ENCODE results near the gene FNBP1L.

FNBP1L gene

DNA sequence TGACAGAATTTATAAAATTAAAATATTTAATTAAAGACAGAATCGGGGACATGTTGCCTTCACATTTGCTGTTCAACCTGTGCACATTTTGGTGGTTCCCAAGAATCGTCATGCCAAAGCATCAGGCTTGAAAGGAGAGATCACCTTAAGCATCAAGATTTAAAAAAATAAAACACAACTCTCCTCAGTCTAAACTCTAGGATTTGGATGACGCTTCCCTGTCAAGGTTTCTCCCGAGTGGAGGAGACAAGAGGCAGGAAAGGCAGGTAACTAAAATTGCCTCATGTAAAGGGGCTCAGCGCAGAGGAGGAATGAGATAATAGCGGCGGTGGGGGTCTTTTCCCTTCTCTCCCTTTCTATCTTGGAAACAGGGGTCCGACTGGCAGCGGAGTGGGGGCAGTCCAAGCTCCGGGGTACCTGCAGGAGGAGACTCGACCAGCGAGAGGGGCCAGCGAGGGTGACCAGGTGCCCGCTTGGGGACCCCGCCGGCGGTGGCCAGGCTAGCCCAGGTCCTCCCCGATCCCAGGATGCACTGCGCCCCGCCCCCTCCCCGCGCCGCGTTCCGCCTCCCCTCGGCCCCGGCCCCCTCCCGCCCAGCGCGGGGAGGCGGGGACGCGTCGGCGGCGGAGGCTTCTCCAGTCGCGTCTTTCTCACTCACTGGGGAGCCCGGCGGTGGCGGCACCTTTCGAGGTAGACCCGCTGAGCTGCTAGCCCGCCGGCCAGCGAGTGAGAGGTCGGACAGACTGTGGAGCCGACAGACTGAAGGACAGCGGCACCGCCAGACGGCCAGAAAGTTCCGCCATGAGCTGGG lies at the start of gene FNBP1L:
TSS of gene FNBP1L (plus strand) at position 638 of the 811 bp plus-strand sequence. CDS start at position 802, 164 bp downstream.
- H3K36me3 ChIP-seq (ENCODE audit: control insufficient read depth, insufficient read depth, low read length): no peaks in the 10 kb centered on the region
- H3K9ac ChIP-seq (ENCODE audit: low read length): peak within 1 kb of the TSS; percentile 89
- H3K4me3 ChIP-seq (ENCODE audit: low read length): peak within 1 kb of the TSS; percentile 47
- H3K27me3 ChIP-seq (ENCODE audit: control insufficient read depth, insufficient read depth, low read length): no peaks in the 10 kb centered on the region
- no peaks in the 10 kb centered on the region for H3K9me3 ChIP-seq (ENCODE audit: control insufficient read depth, low read length)
- H3K4me1 ChIP-seq (ENCODE audit: control insufficient read depth, insufficient read depth, low read length): no peaks in the 10 kb centered on the region

DNA sequence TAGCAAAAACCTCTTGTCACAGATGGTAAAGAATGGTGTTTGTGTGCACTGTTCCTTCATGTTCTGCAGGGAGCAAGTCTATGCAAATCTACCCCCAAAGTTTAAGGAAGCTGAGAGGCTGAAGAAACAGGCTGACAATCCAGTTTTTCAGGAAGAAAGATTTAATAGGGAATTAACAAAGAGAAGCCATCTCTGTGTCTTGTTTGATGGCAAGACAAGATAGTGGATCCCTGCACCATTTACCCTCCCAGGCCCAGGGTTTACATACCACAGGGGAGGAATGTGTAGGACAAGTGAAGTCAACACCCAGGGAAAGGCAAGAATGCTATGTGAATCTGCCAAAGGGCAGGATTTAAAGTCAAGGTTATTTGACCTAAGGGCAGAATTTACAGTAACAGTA lies 48.1 kb upstream of the FNBP1L start:
- H3K36me3 ChIP-seq (ENCODE audit: control insufficient read depth, insufficient read depth, low read length): no peaks in the 10 kb centered on the region
- no peaks in the 10 kb centered on the region for H3K27me3 ChIP-seq (ENCODE audit: control insufficient read depth, insufficient read depth, low read length)
- H3K4me1 ChIP-seq (ENCODE audit: control insufficient read depth, insufficient read depth, low read length): no peaks in the 10 kb centered on the region
- H3K9ac ChIP-seq (ENCODE audit: low read length): no peak overlapping the region
- H3K9me3 ChIP-seq (ENCODE audit: control insufficient read depth, low read length): no peaks in the 10 kb centered on the region
- H3K4me3 ChIP-seq (ENCODE audit: low read length): no peak overlapping the region

DNA sequence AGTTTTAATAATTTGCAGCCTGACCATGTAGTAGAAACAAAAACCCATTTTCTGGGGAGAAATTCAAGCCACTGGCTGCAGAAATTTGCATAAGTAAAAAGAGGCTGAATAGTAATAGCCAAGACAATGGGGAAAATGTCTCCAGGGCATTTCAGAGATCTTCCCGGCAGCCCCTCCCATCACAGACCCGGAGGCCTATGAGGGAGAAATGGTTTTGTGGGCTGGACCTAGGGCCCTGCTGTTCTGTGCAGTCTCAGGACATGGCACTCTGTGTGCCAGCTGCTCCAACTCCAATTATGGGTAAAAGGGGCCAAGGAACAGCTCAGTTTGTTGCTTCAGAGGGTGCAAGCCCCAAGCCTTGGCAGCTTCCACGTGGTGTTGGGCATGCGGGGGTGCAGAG lies 39.7 kb upstream of the FNBP1L start:
- Histone ChIP-seq H3K4me3 (ENCODE audit: low read length) (no peak overlapping the region), H3K9me3 (ENCODE audit: control insufficient read depth, low read length) (no peaks in the 10 kb centered on the region), H3K9ac (ENCODE audit: low read length) (no peak overlapping the region), H3K4me1 (ENCODE audit: control insufficient read depth, insufficient read depth, low read length) (peaks cover 4% of the 10 kb centered on the region), H3K36me3 (ENCODE audit: control insufficient read depth, insufficient read depth, low read length) (no peaks in the 10 kb centered on the region), H3K27me3 (ENCODE audit: control insufficient read depth, insufficient read depth, low read length) (no peaks in the 10 kb centered on the region)

DNA sequence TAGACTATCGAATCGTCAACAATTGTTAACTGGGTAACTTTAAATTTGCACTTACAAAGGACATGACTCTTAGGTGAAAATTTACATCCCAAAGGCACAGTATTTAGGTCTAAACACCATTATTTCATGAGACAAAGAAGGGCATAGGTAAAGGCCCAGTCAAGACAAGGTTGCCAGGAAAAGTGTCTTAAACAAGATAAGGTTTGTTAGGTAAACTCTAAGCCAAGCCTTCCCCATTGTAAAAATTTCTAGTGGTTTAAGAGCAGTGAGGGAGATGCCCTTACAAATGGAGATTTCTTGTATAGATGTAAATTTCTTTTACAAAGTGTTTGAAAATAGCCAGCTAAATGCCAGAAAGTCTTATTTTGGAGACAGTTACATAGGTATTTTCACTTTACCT lies 36.9 kb upstream of the FNBP1L start:
- no peaks in the 10 kb centered on the region for H3K27me3 ChIP-seq (ENCODE audit: control insufficient read depth, insufficient read depth, low read length)
- no peak overlapping the region for H3K9ac ChIP-seq (ENCODE audit: low read length)
- H3K36me3 ChIP-seq (ENCODE audit: control insufficient read depth, insufficient read depth, low read length): no peaks in the 10 kb centered on the region
- H3K4me1 ChIP-seq (ENCODE audit: control insufficient read depth, insufficient read depth, low read length): peaks cover 4% of the 10 kb centered on the region
- no peaks in the 10 kb centered on the region for H3K9me3 ChIP-seq (ENCODE audit: control insufficient read depth, low read length)
- no peak overlapping the region for H3K4me3 ChIP-seq (ENCODE audit: low read length)

DNA sequence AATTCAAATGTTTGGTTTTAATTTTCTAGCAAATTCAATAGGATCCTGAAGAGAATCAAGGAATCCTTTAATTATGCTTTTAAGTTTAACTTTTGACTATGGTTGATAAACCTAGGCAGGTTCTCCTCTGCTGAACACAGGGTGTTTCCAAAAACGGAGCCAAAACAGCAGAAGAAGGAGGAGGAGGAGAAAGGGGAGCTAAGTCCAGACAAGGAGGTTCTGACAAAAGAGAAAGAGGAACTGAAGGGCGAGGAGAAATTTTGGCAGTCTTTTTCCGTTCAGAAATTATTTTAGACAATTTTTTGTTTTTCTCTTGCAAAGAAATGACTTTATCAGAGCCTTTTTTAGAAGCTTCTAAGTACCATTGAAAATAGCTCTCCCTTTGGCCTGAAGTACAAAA lies 33.2 kb upstream of the FNBP1L start:
- Histone ChIP-seq H3K4me3 (ENCODE audit: low read length) (no peak overlapping the region), H3K4me1 (ENCODE audit: control insufficient read depth, insufficient read depth, low read length) (peaks cover 4% of the 10 kb centered on the region), H3K9ac (ENCODE audit: low read length) (no peak overlapping the region), H3K36me3 (ENCODE audit: control insufficient read depth, insufficient read depth, low read length) (no peaks in the 10 kb centered on the region), H3K9me3 (ENCODE audit: control insufficient read depth, low read length) (no peaks in the 10 kb centered on the region), H3K27me3 (ENCODE audit: control insufficient read depth, insufficient read depth, low read length) (no peaks in the 10 kb centered on the region)

DNA sequence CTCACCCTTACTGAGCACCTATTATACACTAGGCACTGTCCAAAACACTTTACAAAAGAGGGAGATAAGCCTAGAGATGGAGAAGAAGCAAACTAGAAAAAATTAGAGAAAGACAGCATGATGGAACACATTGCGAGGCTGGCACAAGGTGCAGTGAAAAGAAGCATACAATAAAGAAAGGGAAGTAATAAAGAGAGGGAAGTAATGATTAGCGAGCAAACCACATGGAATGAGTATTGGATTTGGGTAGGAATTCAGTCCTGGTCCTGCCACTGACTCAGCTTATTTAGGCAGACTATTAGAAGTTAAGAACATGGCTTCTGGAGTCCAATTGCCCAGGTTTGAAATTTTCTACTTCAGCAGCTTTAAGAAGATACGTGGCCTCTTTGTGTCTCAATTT lies 32.6 kb upstream of the FNBP1L start:
- no peaks in the 10 kb centered on the region for H3K9me3 ChIP-seq (ENCODE audit: control insufficient read depth, low read length)
- peaks cover 4% of the 10 kb centered on the region for H3K4me1 ChIP-seq (ENCODE audit: control insufficient read depth, insufficient read depth, low read length)
- no peaks in the 10 kb centered on the region for H3K36me3 ChIP-seq (ENCODE audit: control insufficient read depth, insufficient read depth, low read length)
- no peaks in the 10 kb centered on the region for H3K27me3 ChIP-seq (ENCODE audit: control insufficient read depth, insufficient read depth, low read length)
- H3K4me3 ChIP-seq (ENCODE audit: low read length): no peak overlapping the region
- H3K9ac ChIP-seq (ENCODE audit: low read length): no peak overlapping the region

DNA sequence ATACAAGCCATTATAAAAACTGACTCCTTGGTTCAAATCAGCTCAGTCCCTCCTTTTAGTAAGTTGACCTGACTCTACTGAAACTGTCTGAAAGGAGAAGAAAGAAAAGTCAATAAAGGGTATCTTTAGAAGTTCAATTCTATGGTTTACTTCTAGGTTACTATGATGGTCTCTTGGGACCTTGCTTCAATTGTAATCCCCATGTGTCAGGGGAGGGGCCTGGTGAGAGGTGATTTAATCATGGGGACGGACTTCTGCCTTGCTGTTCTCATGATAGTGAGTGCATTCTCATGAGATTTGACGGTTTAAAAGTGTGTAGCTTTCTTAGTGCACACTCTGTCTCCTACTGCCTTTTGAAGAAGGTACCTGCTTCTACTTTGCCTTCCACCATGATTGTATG lies 31.7 kb upstream of the FNBP1L start:
- Histone ChIP-seq H3K4me3 (ENCODE audit: low read length) (no peak overlapping the region), H3K4me1 (ENCODE audit: control insufficient read depth, insufficient read depth, low read length) (no peaks in the 10 kb centered on the region), H3K9me3 (ENCODE audit: control insufficient read depth, low read length) (no peaks in the 10 kb centered on the region), H3K9ac (ENCODE audit: low read length) (no peak overlapping the region), H3K27me3 (ENCODE audit: control insufficient read depth, insufficient read depth, low read length) (no peaks in the 10 kb centered on the region), H3K36me3 (ENCODE audit: control insufficient read depth, insufficient read depth, low read length) (no peaks in the 10 kb centered on the region)

DNA sequence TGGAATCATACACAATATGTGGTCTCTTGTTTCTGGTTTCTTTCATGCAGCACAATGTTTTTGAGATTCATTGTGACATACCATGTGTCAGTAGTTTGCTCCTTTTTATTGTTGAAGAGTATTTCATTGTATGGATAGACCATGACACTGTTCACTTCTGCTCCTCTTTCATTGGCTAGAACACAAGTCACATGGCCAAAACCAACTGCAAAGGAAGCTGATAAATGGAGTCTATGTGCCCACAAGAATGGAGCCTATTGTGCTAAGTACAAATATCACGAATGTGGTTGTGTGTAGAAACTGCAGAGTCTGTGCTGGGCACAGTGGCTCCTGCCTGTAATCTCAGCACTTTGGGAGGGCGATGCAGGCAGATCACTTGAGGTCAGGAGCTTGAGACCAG lies 28.6 kb upstream of the FNBP1L start:
- H3K27me3 ChIP-seq (ENCODE audit: control insufficient read depth, insufficient read depth, low read length): no peaks in the 10 kb centered on the region
- no peak overlapping the region for H3K4me3 ChIP-seq (ENCODE audit: low read length)
- H3K9me3 ChIP-seq (ENCODE audit: control insufficient read depth, low read length): no peaks in the 10 kb centered on the region
- H3K4me1 ChIP-seq (ENCODE audit: control insufficient read depth, insufficient read depth, low read length): no peaks in the 10 kb centered on the region
- H3K9ac ChIP-seq (ENCODE audit: low read length): no peak overlapping the region
- no peaks in the 10 kb centered on the region for H3K36me3 ChIP-seq (ENCODE audit: control insufficient read depth, insufficient read depth, low read length)

DNA sequence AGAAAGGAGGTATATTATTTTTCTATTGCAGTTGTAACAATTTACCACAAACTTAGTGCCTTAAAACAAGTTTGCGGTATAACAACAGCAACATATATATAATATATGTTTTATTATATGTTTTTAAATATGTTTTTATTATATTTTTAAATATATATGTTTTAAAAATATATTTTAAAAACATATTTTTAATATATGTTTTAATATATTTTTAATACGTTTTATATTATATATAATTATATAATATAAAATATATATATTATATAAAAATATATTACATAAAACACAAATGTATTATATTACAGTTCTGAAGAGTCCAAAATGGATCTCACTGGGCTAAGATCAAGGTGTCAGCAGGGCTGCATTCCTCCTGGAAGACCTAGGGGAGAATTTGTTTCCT lies 27.5 kb upstream of the FNBP1L start:
- Histone ChIP-seq H3K27me3 (ENCODE audit: control insufficient read depth, insufficient read depth, low read length) (no peaks in the 10 kb centered on the region), H3K9ac (ENCODE audit: low read length) (no peak overlapping the region)

DNA sequence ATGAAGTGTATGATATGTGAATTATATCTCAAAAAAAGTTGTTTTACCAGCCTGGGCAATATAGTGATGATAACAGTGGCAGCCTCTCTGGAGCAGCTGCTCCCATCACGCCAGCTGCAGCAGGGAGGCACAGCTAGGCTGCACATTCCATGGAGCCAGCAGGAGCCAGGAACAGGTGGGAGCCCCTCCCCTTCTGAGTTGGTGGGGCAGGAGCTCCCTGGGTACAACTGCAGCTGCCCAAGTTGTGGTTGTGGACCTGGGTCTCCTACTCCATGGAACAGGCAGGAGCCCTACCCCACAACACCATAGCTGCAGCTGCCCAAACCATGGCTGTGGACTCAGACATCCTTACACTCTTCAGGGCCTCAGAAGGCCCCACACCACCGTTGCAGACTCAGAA lies 21.7 kb upstream of the FNBP1L start:
- H3K27me3 ChIP-seq (ENCODE audit: control insufficient read depth, insufficient read depth, low read length): no peaks in the 10 kb centered on the region
- H3K4me1 ChIP-seq (ENCODE audit: control insufficient read depth, insufficient read depth, low read length): no peaks in the 10 kb centered on the region

More for the DNA sequence above, 27.5 kb upstream of the FNBP1L start:
- no peak overlapping the region for H3K4me3 ChIP-seq (ENCODE audit: low read length)
- no peaks in the 10 kb centered on the region for H3K4me1 ChIP-seq (ENCODE audit: control insufficient read depth, insufficient read depth, low read length)
- no peaks in the 10 kb centered on the region for H3K36me3 ChIP-seq (ENCODE audit: control insufficient read depth, insufficient read depth, low read length)
- no peaks in the 10 kb centered on the region for H3K9me3 ChIP-seq (ENCODE audit: control insufficient read depth, low read length)

DNA sequence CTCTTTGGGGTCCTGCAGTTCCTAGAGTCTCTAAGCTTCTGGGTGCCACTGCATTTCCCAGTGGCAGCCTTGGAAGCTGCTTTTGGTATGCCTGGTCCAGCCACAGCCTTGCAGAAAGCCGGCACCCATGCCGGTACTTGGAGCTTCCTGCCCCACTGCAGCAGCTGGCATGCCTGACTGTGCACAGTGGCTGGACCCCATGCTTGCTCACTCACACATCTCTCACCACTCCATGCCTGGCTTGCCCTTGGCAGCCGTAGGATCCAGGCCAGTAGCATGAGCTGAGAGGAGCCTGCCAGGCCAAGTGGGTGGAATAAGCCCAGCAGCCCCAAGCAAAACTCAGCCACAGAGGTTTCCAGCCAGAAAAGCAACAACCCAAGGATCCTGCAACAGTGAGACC lies 20.3 kb upstream of the FNBP1L start:
- H3K9ac ChIP-seq (ENCODE audit: low read length): no peak overlapping the region
- no peaks in the 10 kb centered on the region for H3K36me3 ChIP-seq (ENCODE audit: control insufficient read depth, insufficient read depth, low read length)
- no peaks in the 10 kb centered on the region for H3K27me3 ChIP-seq (ENCODE audit: control insufficient read depth, insufficient read depth, low read length)
- no peaks in the 10 kb centered on the region for H3K9me3 ChIP-seq (ENCODE audit: control insufficient read depth, low read length)
- H3K4me1 ChIP-seq (ENCODE audit: control insufficient read depth, insufficient read depth, low read length): no peaks in the 10 kb centered on the region
- no peak overlapping the region for H3K4me3 ChIP-seq (ENCODE audit: low read length)

More for the DNA sequence above, 21.7 kb upstream of the FNBP1L start:
- H3K9ac ChIP-seq (ENCODE audit: low read length): no peak overlapping the region
- H3K9me3 ChIP-seq (ENCODE audit: control insufficient read depth, low read length): no peaks in the 10 kb centered on the region
- H3K4me3 ChIP-seq (ENCODE audit: low read length): no peak overlapping the region
- H3K36me3 ChIP-seq (ENCODE audit: control insufficient read depth, insufficient read depth, low read length): no peaks in the 10 kb centered on the region

DNA sequence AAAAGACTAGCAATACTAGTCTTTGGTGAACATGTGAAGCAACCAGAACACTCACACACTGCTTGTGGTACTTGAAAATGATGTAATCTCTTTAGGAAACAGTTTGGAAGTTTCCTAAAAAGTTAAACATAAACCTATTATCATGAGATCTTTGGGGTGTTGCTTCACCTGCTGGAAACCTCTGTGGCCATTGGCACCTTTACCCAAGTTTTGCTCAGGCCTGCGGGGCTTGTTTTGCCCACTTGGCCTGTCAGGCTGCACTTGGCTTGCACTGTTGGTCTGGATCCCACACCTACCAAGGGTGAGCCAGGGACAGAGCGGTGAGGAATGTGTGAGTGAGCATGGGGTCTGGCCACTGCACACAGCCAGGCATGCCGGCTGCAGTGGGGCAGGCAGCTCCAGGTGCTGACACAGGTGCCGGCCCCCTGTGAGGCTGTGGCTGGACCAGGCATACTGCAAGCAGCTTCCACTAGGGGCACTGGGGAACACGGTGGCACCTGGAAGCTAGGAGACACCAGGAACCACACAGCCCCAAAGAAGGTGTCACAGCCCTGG lies 14.4 kb upstream of the FNBP1L start:
- H3K36me3 ChIP-seq (ENCODE audit: control insufficient read depth, insufficient read depth, low read length): no peaks in the 10 kb centered on the region

More for the DNA sequence above, 14.4 kb upstream of the FNBP1L start:
- Histone ChIP-seq H3K4me3 (ENCODE audit: low read length) (no peak overlapping the region), H3K27me3 (ENCODE audit: control insufficient read depth, insufficient read depth, low read length) (no peaks in the 10 kb centered on the region), H3K4me1 (ENCODE audit: control insufficient read depth, insufficient read depth, low read length) (no peaks in the 10 kb centered on the region), H3K9ac (ENCODE audit: low read length) (no peak overlapping the region), H3K9me3 (ENCODE audit: control insufficient read depth, low read length) (no peaks in the 10 kb centered on the region)
